Keratinocyte (primary cell): ENCODE results near the gene STYK1.

ENCODE experiments used
- EZH2 ChIP-seq: IDR thresholded peaks from one replicate; pipeline ENCODE4 v1.6.1; 2012; ENCODE audit warnings: inconsistent platforms, mild to moderate bottlenecking, low read length, moderate library complexity
- TF ChIP-seq, protein P1 (sequence below), 3 experiments: IDR thresholded peaks in 1 of 3; conservative IDR thresholded peaks in 1 of 3; optimal IDR thresholded peaks in 1 of 3; 2 replicates in 2 of 3; 3 replicates in 1 of 3; pipeline versions ENCODE3 to v1.5.1; 2011; ENCODE audit warnings: low read length in 3 of 3, mild to moderate bottlenecking in 3 of 3, moderate library complexity in 2 of 3, control low read depth in 1 of 3, inconsistent platforms in 1 of 3; ENCODE audit not compliant: insufficient read depth in 2 of 3; ENCODE audit errors: extremely low read depth in 1 of 3

DNA sequence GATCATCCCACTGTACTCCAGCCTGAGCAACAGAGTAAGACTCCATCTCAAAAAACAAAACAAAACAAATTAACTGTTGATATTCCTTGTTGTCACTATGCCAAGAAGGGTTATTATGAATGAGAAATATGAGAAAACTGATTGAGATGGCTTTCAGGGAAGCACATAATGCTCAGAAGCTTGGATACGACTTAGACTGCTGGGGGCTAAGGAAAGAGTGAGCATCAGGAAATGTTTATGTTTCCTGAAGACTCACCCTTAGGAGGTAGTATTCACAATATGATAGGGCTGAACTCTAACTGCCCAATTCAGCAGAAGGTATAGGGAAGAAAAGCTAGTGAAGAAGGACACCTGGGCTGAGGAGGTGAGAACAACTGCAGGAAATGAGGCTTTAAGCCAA lies 6.3 kb downstream of the STYK1 start:
- TF ChIP-seq, protein P1, sequence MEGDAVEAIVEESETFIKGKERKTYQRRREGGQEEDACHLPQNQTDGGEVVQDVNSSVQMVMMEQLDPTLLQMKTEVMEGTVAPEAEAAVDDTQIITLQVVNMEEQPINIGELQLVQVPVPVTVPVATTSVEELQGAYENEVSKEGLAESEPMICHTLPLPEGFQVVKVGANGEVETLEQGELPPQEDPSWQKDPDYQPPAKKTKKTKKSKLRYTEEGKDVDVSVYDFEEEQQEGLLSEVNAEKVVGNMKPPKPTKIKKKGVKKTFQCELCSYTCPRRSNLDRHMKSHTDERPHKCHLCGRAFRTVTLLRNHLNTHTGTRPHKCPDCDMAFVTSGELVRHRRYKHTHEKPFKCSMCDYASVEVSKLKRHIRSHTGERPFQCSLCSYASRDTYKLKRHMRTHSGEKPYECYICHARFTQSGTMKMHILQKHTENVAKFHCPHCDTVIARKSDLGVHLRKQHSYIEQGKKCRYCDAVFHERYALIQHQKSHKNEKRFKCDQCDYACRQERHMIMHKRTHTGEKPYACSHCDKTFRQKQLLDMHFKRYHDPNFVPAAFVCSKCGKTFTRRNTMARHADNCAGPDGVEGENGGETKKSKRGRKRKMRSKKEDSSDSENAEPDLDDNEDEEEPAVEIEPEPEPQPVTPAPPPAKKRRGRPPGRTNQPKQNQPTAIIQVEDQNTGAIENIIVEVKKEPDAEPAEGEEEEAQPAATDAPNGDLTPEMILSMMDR (optimal IDR thresholded peaks at IDR 0.05 in 1 of 3, IDR thresholded peaks at IDR 0.05 in 1 of 3, conservative IDR thresholded peaks at IDR 0.05 in 1 of 3; ENCODE audit: extremely low read depth in 1 of 3, insufficient read depth in 2 of 3, low read length in 3 of 3), result no peak
- no peak for TF ChIP-seq EZH2
